Parietal lobe (tissue), 1 donor: Measurements from ENCODE around the gene LCE1B. TPM values are rescaled to one million over a fixed set of nuclear protein-coding genes. Genes with fewer than 3 reads are reported as not detected.

Source experiments
- total RNA-seq: library from RNA; depleted of rRNA; stranded (reverse); fragments of >200 nt; gene quantifications from one replicate; pipeline ENCODE4 v1.2.3, GENCODE V29; 2014

Gene LCE1B, protein sequence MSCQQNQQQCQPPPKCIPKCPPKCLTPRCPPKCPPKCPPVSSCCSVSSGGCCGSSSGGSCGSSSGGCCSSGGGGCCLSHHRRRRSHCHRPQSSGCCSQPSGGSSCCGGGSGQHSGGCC
- not detected for total RNA-seq

GRCh38 chr1:152811671-152812070, at the start of gene LCE1B:
Gene LCE1B (plus strand): TSS chr1:152811971. CDS start chr1:152812447, 476 bp downstream.

DNA sequence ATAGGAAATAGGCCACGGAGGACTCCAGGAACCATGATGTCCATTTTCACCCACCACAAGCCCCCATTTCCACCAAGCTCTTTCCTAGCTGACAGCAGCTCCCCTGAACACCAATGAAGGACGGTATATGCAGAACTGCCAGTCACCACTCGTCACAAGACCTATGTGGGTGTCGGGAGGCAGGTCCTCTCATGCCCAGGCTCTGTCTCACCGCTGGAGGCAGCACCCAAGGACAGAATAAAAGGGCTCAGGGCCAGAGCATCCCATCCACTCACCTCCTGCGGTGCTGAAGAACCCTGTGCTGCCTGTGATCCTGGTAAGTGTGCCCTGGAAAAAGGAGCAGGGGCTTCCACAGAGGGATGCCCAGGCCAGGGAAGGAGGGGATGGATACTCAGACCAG, 36.9 kb upstream of the LCE1B start, which contains the start of gene LCE1F:
Gene LCE1F (plus strand): TSS at position 266 of the 400 bp plus-strand sequence. CDS start 1,232 bp downstream, outside the sequence.

GRCh38 chr1:152786077-152786476, 25.7 kb upstream of the LCE1B start, which contains the start of gene LCE1E:
Gene LCE1E (plus strand): TSS chr1:152786257. CDS start chr1:152787300, 1,043 bp downstream.

GRCh38 chr1:152796421-152796820, 15.3 kb upstream of the LCE1B start, which contains the start of gene LCE1D:
Gene LCE1D (plus strand): TSS chr1:152796721. CDS start chr1:152797795, 1,074 bp downstream.

GRCh38 chr1:152806576-152806975, 5.2 kb upstream of the LCE1B start, which contains the start of gene LCE1C:
Gene LCE1C (minus strand): TSS chr1:152806651. CDS start chr1:152805478, 1,173 bp downstream.

GRCh38 chr1:152827173-152827572, 15.4 kb downstream of the LCE1B start, which contains the start of gene LCE1A:
Gene LCE1A (plus strand): TSS chr1:152827473. CDS start chr1:152827473, 0 bp downstream.

GRCh38 chr1:152842556-152842955, 30.8 kb downstream of the LCE1B start, which contains the start of gene LCE6A:
Gene LCE6A (plus strand): TSS chr1:152842856. CDS start chr1:152843521, 665 bp downstream.

GRCh38 chr1:152859696-152860095, 47.9 kb downstream of the LCE1B start, which contains the start of gene LCE7A:
Gene LCE7A (plus strand): TSS chr1:152859996. CDS start chr1:152860698, 702 bp downstream.

Other genes with a start within 250 kb of the LCE1B start
- gene LCE3E, start 245.2 kb upstream of the LCE1B start, total RNA-seq, result not detected
- gene LCE3D, start 231.5 kb upstream of the LCE1B start, total RNA-seq, result not detected
- gene LCE3C, start 211.7 kb upstream of the LCE1B start, total RNA-seq, result not detected
- not detected for gene LCE3B, start 198.2 kb upstream of the LCE1B start, total RNA-seq
- gene LCE3A, start 188.9 kb upstream of the LCE1B start, total RNA-seq, result not detected
- not detected for gene LCE2D, start 148.6 kb upstream of the LCE1B start, total RNA-seq
- not detected for gene LCE2C, start 136.7 kb upstream of the LCE1B start, total RNA-seq
- gene LCE2B, start 125.8 kb upstream of the LCE1B start, total RNA-seq, result not detected
- gene LCE2A, start 113.6 kb upstream of the LCE1B start, total RNA-seq, result not detected
- gene LCE4A, start 103.8 kb upstream of the LCE1B start, total RNA-seq, result not detected
- gene KPRP, start 53.9 kb upstream of the LCE1B start, total RNA-seq, result not detected
- gene LCE1F, start 36.8 kb upstream of the LCE1B start, total RNA-seq, result not detected
- not detected for gene LCE1E, start 25.7 kb upstream of the LCE1B start, total RNA-seq
- not detected for gene LCE1D, start 15.2 kb upstream of the LCE1B start, total RNA-seq
- gene LCE1C, start 5.3 kb upstream of the LCE1B start, total RNA-seq, result not detected
- gene LCE1A, start 15.5 kb downstream of the LCE1B start, total RNA-seq, result not detected
- gene LCE6A, start 30.9 kb downstream of the LCE1B start, total RNA-seq, result not detected
- not detected for gene LCE7A, start 48.0 kb downstream of the LCE1B start, total RNA-seq
- not detected for gene SMCP, start 66.4 kb downstream of the LCE1B start, total RNA-seq
- not detected for gene IVL, start 96.6 kb downstream of the LCE1B start, total RNA-seq
- not detected for gene SPRR5, start 135.2 kb downstream of the LCE1B start, total RNA-seq
- gene SPRR4, start 158.7 kb downstream of the LCE1B start, total RNA-seq, result not detected
- not detected for gene SPRR1A, start 172.1 kb downstream of the LCE1B start, total RNA-seq
- not detected for gene SPRR3, start 189.8 kb downstream of the LCE1B start, total RNA-seq
- gene SPRR1B, start 219.2 kb downstream of the LCE1B start, total RNA-seq, result not detected
- gene SPRR2D, start 229.1 kb downstream of the LCE1B start, total RNA-seq, result not detected
- not detected for gene SPRR2A, start 245.5 kb downstream of the LCE1B start, total RNA-seq